Transverse colon (tissue), 4 donors: ENCODE results near the gene RNF115.

Source experiments
- EP300 ChIP-seq: sonication (generic); formaldehyde crosslinking; IDR thresholded peaks from one replicate; pipeline ENCODE4 v1.6.1; 2017; ENCODE audit warnings: antibody characterized with exemption, low read depth
- POLR2A ChIP-seq: fragments of 450-650 bp; IDR thresholded peaks from one replicate; pipeline ENCODE4 v1.6.1; 2016; ENCODE audit warnings: antibody characterized with exemption, mild to moderate bottlenecking, moderate library complexity
- POLR2AphosphoS5 ChIP-seq, 3 donors: sonication (generic); formaldehyde crosslinking; IDR thresholded peaks; one replicate each; pipeline ENCODE4 v1.6.1; 2016; ENCODE audit warnings: antibody characterized with exemption in 3 of 3
- TF ChIP-seq, protein P1 (sequence below), 5 experiments: fragments of 200-600 bp in 3 of 5; fragments of 450-650 bp in 2 of 5; sonication (generic) in 3 of 5; IDR thresholded peaks; 1 replicate in 2 of 5; 2 replicates in 3 of 5; pipeline ENCODE4 v1.5.1; 2016 to 2017; ENCODE audit warnings: antibody characterized with exemption in 5 of 5, inconsistent platforms in 3 of 5, mild to moderate bottlenecking in 2 of 5, moderate library complexity in 1 of 5

DNA sequence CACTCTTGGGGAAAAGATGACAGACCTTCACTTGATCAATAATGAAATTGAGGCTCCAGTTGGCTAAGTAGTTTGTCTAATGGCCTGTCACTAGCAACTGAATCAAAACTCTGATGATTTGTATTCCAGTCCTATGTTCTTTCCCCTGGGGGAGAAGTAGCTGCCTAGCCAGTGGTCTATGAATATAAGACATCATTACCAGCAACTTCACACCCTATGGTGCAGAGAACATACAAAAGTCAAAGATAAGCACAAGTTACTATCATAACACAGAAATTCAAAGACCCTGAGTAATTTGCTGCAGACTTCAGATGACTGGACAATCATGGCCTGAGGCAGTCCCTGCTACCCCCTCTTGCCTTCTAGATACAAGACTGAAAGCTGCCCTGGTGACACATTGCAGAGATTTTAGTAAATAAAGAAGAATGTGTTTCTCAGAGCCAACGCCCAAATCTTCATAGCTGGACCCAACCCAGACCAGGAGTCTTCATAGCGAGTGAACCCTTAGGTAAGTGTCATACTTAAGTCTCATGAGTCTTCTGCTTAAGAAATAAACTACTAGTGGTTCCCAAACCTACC lies 117.7 kb downstream of the RNF115 start:
- TF ChIP-seq POLR2A = no peak
- TF ChIP-seq, protein P1, sequence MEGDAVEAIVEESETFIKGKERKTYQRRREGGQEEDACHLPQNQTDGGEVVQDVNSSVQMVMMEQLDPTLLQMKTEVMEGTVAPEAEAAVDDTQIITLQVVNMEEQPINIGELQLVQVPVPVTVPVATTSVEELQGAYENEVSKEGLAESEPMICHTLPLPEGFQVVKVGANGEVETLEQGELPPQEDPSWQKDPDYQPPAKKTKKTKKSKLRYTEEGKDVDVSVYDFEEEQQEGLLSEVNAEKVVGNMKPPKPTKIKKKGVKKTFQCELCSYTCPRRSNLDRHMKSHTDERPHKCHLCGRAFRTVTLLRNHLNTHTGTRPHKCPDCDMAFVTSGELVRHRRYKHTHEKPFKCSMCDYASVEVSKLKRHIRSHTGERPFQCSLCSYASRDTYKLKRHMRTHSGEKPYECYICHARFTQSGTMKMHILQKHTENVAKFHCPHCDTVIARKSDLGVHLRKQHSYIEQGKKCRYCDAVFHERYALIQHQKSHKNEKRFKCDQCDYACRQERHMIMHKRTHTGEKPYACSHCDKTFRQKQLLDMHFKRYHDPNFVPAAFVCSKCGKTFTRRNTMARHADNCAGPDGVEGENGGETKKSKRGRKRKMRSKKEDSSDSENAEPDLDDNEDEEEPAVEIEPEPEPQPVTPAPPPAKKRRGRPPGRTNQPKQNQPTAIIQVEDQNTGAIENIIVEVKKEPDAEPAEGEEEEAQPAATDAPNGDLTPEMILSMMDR (IDR thresholded peaks at IDR 0.05) = no peak
- TF ChIP-seq POLR2AphosphoS5 (IDR thresholded peaks at IDR 0.05) = no peak
- no peak for TF ChIP-seq EP300
